ENCODE results near the gene DLGAP1.
"Not testable (repeated sequence)": the region's sequence is repeated elsewhere in the genome, so short reads cannot be mapped to it uniquely, and the experiment has no call there.

DNA sequence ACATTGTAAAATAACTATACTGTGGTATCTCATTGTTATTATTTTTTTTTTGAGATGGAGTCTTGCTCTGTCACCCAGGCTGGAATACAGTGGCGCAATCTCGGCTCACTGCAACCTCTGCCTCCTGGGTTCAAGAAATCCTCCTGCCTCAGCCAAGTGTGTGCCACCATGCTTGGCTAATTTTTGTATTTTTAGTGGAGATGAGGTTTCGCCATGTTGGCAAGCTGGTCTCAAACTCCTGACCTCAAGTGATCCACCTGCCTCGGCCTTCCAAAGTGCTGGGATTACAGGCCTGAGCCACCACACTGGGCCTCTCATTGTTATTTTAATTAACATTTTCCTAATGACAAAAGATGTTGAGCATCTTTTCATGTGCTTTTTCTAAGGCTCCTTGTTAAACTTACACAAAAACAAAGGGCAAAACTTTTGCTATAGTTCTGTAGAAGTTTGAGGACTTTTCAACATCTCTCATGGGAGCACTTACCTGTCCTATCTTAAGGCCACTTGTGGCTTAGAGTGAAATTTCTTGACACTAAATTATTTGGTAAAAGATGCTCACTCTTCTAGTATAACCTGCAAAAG, 39.7 kb upstream of the DLGAP1 start:
- TF ChIP-seq POLR2AphosphoS5, POLR2A (IDR thresholded peaks at IDR 0.05): not testable (repeated sequence)
